Tibial artery (tissue), 4 donors: Measurements from ENCODE around the gene HTR7.
"Not testable (repeated sequence)": the region's sequence is repeated elsewhere in the genome, so short reads cannot be mapped to it uniquely, and the experiment has no call there.

Experiments used
- DNase-seq, 2 donors: peaks; one replicate each; pipeline ENCODE4 v3.0.0-alpha.2; 2019
- H3K27ac ChIP-seq, 2 donors: fragments of 200-600 bp; sonication (generic) in 1 of 2; 1 replicate in 1 of 2; 2 replicates in 1 of 2; pipeline ENCODE4 v1.5.1; 2018 to 2019; ENCODE audit warnings: mild to moderate bottlenecking in 1 of 2
- H3K27me3 ChIP-seq, 2 donors: fragments of 200-600 bp; sonication (generic) in 1 of 2; one replicate each; pipeline versions ENCODE4 v1.5.1 to v1.6.0; 2016 to 2019
- H3K36me3 ChIP-seq, 3 donors: fragments of 200-600 bp; sonication (generic) in 2 of 3; one replicate each; pipeline ENCODE4 v1.5.1; 2016 to 2019; ENCODE audit warnings: mild to moderate bottlenecking in 2 of 3
- H3K4me1 ChIP-seq, 4 donors: fragments of 200-600 bp; sonication (generic) in 2 of 4; 1 replicate in 3 of 4; 2 replicates in 1 of 4; pipeline ENCODE4 v1.5.1; 2016 to 2019
- H3K4me3 ChIP-seq, 2 donors: fragments of 200-600 bp; sonication (generic) in 1 of 2; 1 replicate in 1 of 2; 2 replicates in 1 of 2; pipeline ENCODE4 v1.5.1; 2018 to 2019; ENCODE audit warnings: mild to moderate bottlenecking in 2 of 2
- H3K9me3 ChIP-seq, 3 donors: fragments of 200-600 bp; sonication (generic) in 1 of 3; one replicate each; pipeline ENCODE4 v1.5.1; 2016 to 2019
- CTCF ChIP-seq, 2 experiments: fragments of 200-600 bp in 1 of 2; fragments of 450-650 bp in 1 of 2; IDR thresholded peaks; one replicate each; pipeline ENCODE4 v1.5.1; 2017 to 2019; ENCODE audit warnings: antibody characterized with exemption in 2 of 2, mild to moderate bottlenecking in 1 of 2, moderate library complexity in 1 of 2
- intact Hi-C: fragments of 100-400 bp; cut with DNase I; formaldehyde crosslinking; loops from one replicate; pipeline ENCODE4 v1.15.0; 2023; ENCODE audit warnings: low total_unique reads

Gene HTR7

GRCh38 chr10:90817128-90817889 lies 40.5 kb downstream of the HTR7 start:
- TF ChIP-seq CTCF (IDR thresholded peaks at IDR 0.05): no peak
- H3K4me3 ChIP-seq: no peak overlapping the region
- H3K4me1 ChIP-seq: no peaks in the 10 kb centered on the region
- intact Hi-C loops: no loop called here
- no peaks in the 10 kb centered on the region for H3K27me3 ChIP-seq
- DNase-seq: no peak
- no peaks in the 10 kb centered on the region for H3K36me3 ChIP-seq
- H3K27ac ChIP-seq: no peak overlapping the region
- peaks cover 0 to 3% (median 2%) of the 10 kb centered on the region in 3 donors for H3K9me3 ChIP-seq

- no peak for TF ChIP-seq CTCF (IDR thresholded peaks at IDR 0.05)
- Histone ChIP-seq H3K36me3 (no peaks in the 10 kb centered on the region), H3K27me3 (no peaks in the 10 kb centered on the region), H3K27ac (no peak overlapping the region), H3K9me3 (no peaks in the 10 kb centered on the region), H3K4me1 (no peaks in the 10 kb centered on the region), H3K4me3 (no peak overlapping the region)
- intact Hi-C loops: no loop called here
- no peak for DNase-seq
Measured at GRCh38 chr10:90816466-90816865, 41.4 kb downstream of the HTR7 start.

- Histone ChIP-seq H3K27ac (no peak overlapping the region), H3K9me3 (no peaks in the 10 kb centered on the region), H3K4me1 (no peaks in the 10 kb centered on the region), H3K36me3 (no peaks in the 10 kb centered on the region), H3K27me3 (no peaks in the 10 kb centered on the region), H3K4me3 (no peak overlapping the region)
- intact Hi-C loops: no loop called here
- DNase-seq: no peak
- TF ChIP-seq CTCF (IDR thresholded peaks at IDR 0.05): no peak
Measured at GRCh38 chr10:90813594-90814365, 44.1 kb downstream of the HTR7 start.

GRCh38 chr10:90807106-90807505 lies 50.7 kb downstream of the HTR7 start:
- intact Hi-C loops, H3K9me3 ChIP-seq, H3K4me1 ChIP-seq, H3K27ac ChIP-seq, DNase-seq, H3K4me3 ChIP-seq, H3K36me3 ChIP-seq, H3K27me3 ChIP-seq: not testable (repeated sequence)

- Histone ChIP-seq H3K27me3 (no peaks in the 10 kb centered on the region), H3K27ac (no peak overlapping the region), H3K9me3 (peaks cover 0 to 4% (median 0%) of the 10 kb centered on the region in 3 donors), H3K4me1 (no peaks in the 10 kb centered on the region), H3K4me3 (no peak overlapping the region), H3K36me3 (no peaks in the 10 kb centered on the region)
- no peak for DNase-seq
- intact Hi-C loops: no loop called here
- no peak for TF ChIP-seq CTCF (IDR thresholded peaks at IDR 0.05)
Measured at GRCh38 chr10:90806677-90807076, 51.2 kb downstream of the HTR7 start.

- no peak overlapping the region for H3K4me3 ChIP-seq
- intact Hi-C loops: no loop called here
- no peaks in the 10 kb centered on the region for H3K4me1 ChIP-seq
- no peak for TF ChIP-seq CTCF (IDR thresholded peaks at IDR 0.05)
- no peaks in the 10 kb centered on the region for H3K27me3 ChIP-seq
- DNase-seq: no peak
- H3K9me3 ChIP-seq: peaks cover 0 to 4% (median 0%) of the 10 kb centered on the region in 3 donors
- no peak overlapping the region for H3K27ac ChIP-seq
- H3K36me3 ChIP-seq: no peaks in the 10 kb centered on the region
Measured at GRCh38 chr10:90805206-90805605, 52.6 kb downstream of the HTR7 start.
